Upper lobe of right lung (tissue), 1 donor: ENCODE measurements around the gene RASGRF1. TPM values are rescaled to one million over a fixed set of nuclear protein-coding genes. Genes with fewer than 3 reads are reported as not detected.

Experiments
- ATAC-seq: fragments of 200-7000 bp; cut with Tn5 transposase; one replicate; pipeline ENCODE4 v1.9.1; 2020; ENCODE audit warnings: mild to moderate bottlenecking, moderate library complexity
- DNase-seq: peaks from one replicate; pipeline ENCODE4 v3.0.0-alpha.2; 2020
- H3K27ac ChIP-seq: fragments of 200-600 bp; one replicate; pipeline ENCODE4 v1.8.0; 2022
- H3K27me3 ChIP-seq: fragments of 200-600 bp; one replicate; pipeline ENCODE4 v1.8.0; 2022; ENCODE audit warnings: mild to moderate bottlenecking
- H3K36me3 ChIP-seq: fragments of 200-600 bp; one replicate; pipeline ENCODE4 v1.8.0; 2022
- H3K4me1 ChIP-seq: fragments of 200-600 bp; one replicate; pipeline ENCODE4 v1.8.0; 2022
- H3K4me3 ChIP-seq: fragments of 200-600 bp; one replicate; pipeline ENCODE4 v1.8.0; 2022; ENCODE audit warnings: mild to moderate bottlenecking
- H3K9me3 ChIP-seq: fragments of 200-600 bp; one replicate; pipeline ENCODE4 v1.8.0; 2022
- intact Hi-C: fragments of 100-400 bp; cut with DNase I; formaldehyde crosslinking; loops from one replicate; pipeline ENCODE4 v1.11.0; 2022
- total RNA-seq: library from RNA; stranded (reverse); fragmentation: NEBNext Ultra II Directional; extraction: Animal tissue kit (Norgen Biotek cat#: 25700); gene quantifications from one replicate; pipeline ENCODE4 v1.2.1, GENCODE V29; 2021
- TF ChIP-seq, protein P1 (sequence below): fragments of 200-600 bp; IDR thresholded peaks from one replicate; pipeline ENCODE4 v1.8.0; 2022; ENCODE audit warnings: antibody characterized with exemption
- donor health status: DM: no; HTN: yes; CAD: no; lungs with severe emphysema.

Gene RASGRF1
- total RNA-seq, 1 donor from 2014 or later: 105 TPM

GRCh38 chr15:79094611-79095021, 4.0 kb upstream of the RASGRF1 start:
- DNase-seq (no peak), ATAC-seq (no peak)
- Histone ChIP-seq H3K27me3 (peaks cover 57% of the 10 kb centered on the region), H3K4me1 (peaks cover 5% of the 10 kb centered on the region), H3K4me3 (no peak overlapping the region), H3K9me3 (no peaks in the 10 kb centered on the region), H3K27ac (no peak overlapping the region), H3K36me3 (no peaks in the 10 kb centered on the region)
- TF ChIP-seq, protein P1, sequence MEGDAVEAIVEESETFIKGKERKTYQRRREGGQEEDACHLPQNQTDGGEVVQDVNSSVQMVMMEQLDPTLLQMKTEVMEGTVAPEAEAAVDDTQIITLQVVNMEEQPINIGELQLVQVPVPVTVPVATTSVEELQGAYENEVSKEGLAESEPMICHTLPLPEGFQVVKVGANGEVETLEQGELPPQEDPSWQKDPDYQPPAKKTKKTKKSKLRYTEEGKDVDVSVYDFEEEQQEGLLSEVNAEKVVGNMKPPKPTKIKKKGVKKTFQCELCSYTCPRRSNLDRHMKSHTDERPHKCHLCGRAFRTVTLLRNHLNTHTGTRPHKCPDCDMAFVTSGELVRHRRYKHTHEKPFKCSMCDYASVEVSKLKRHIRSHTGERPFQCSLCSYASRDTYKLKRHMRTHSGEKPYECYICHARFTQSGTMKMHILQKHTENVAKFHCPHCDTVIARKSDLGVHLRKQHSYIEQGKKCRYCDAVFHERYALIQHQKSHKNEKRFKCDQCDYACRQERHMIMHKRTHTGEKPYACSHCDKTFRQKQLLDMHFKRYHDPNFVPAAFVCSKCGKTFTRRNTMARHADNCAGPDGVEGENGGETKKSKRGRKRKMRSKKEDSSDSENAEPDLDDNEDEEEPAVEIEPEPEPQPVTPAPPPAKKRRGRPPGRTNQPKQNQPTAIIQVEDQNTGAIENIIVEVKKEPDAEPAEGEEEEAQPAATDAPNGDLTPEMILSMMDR: no peak
- intact Hi-C loops: no loop called here

DNA sequence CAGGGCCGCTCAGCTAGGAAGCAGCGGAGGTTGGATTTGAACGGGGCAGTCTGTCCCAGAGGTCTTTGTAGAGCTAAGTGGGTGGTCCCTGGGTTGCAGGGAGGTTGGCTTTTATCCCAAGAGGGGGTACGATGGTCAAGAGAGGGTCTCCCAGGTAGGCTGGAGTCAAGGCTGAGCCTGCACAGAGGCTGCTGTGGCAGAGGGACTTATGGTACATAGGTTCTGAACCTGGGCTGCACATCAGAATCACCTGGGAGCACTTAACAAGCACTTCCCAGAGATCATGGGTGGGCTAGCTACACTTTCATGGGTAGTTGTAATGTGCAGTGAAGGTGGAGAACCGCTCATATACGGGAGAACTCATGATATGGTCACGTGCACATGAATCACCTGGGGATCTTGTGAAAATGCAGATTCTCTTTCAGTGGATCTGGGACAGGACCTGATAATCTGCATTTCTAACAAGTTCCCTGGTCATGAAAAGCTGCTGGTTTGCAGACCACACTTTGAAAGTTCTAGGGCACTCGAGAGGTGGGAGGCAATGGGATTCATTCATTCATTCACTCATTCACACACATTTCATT, 2.9 kb upstream of the RASGRF1 start:
- peaks cover 5% of the 10 kb centered on the region for H3K4me1 ChIP-seq
- ATAC-seq: no peak
- TF ChIP-seq, protein P1: no peak
- no peak overlapping the region for H3K4me3 ChIP-seq
- intact Hi-C loops: no loop called here
- DNase-seq: no peak
- no peak overlapping the region for H3K27ac ChIP-seq
- no peaks in the 10 kb centered on the region for H3K36me3 ChIP-seq
- peaks cover 61% of the 10 kb centered on the region for H3K27me3 ChIP-seq
- H3K9me3 ChIP-seq: no peaks in the 10 kb centered on the region

DNA sequence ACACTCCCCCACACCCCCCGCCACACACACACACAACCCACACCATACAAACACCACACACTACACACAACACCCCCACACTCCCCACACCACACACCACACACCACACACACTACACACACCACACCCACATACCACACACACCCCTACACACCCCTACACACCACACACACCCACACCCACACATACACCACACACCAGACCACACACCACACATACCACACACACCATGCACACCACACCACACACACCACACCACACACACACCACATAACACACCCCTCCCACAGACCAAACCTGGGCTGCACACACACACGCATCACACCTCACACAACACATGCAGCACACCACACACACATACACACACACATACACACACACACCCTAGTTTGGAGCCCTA, 1.8 kb upstream of the RASGRF1 start:
- H3K27me3 ChIP-seq: peaks cover 68% of the 10 kb centered on the region
- ATAC-seq: no peak
- DNase-seq: no peak

DNA sequence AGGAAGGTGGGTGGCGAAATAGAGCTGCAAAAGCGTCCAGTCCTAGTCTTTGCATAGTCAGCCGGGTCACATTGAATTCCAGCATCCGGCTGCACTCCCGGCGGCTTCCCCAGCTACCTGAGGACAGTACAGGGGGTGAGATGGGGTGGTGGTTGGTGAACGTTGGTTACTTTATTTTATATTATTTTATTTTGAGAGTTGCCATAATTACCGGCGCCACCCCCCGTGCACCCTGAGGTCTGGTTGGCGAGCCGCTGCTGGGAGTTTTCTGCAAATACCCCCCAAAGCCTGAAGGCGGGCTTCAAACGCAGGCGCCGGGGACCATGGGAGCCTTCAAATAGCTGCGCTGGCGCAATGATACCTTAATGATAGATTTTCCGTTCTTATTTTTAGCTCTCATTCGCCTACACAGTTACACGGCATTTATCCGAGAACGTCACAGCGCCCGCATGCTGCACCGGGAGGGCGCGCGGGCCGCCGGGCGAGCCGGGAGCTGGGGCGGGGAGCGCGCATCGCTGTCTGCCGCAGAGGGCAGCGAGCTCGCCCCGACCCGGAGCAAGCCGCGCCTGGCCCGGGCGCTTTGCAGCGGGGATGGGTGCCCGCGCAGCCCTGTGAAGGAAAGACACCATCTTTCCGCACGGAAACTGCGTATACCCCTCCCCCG, 756 bp upstream of the RASGRF1 start:
- DNase-seq: peak; percentile 40
- TF ChIP-seq, protein P1: no peak
- H3K36me3 ChIP-seq: no peaks in the 10 kb centered on the region
- intact Hi-C loops: no loop called here
- ATAC-seq: no peak
- no peaks in the 10 kb centered on the region for H3K9me3 ChIP-seq
- H3K27me3 ChIP-seq: peaks cover 74% of the 10 kb centered on the region
- no peak overlapping the region for H3K27ac ChIP-seq
- H3K4me1 ChIP-seq: peaks cover 5% of the 10 kb centered on the region
- no peak overlapping the region for H3K4me3 ChIP-seq

More for the DNA sequence above, 1.8 kb upstream of the RASGRF1 start:
- no peak overlapping the region for H3K4me3 ChIP-seq
- TF ChIP-seq, protein P1: no peak
- H3K4me1 ChIP-seq: peaks cover 5% of the 10 kb centered on the region
- no peak overlapping the region for H3K27ac ChIP-seq
- intact Hi-C loops: no loop called here
- H3K9me3 ChIP-seq: no peaks in the 10 kb centered on the region
- no peaks in the 10 kb centered on the region for H3K36me3 ChIP-seq

- H3K9me3 ChIP-seq: no peaks in the 10 kb centered on the region
- H3K4me1 ChIP-seq: peaks cover 5% of the 10 kb centered on the region
- no peak overlapping the region for H3K27ac ChIP-seq
- H3K4me3 ChIP-seq: peak overlapping the region; percentile 29
- peak; percentile 59 for DNase-seq
- no peak for ATAC-seq
- intact Hi-C loops: no loop called here
- TF ChIP-seq, protein P1: no peak
- H3K36me3 ChIP-seq: no peaks in the 10 kb centered on the region
- peaks cover 69% of the 10 kb centered on the region for H3K27me3 ChIP-seq
Measured at GRCh38 chr15:79089890-79090486, 592 bp downstream of the RASGRF1 start.
